ENCODE results near the gene ITSN2.
"Not testable (repeated sequence)": the region's sequence is repeated elsewhere in the genome, so short reads cannot be mapped to it uniquely, and the experiment has no call there.

The ITSN2 gene

GRCh38 chr2:24360050-24360962 is at the start of gene ITSN2:
ITSN2 (minus strand) TSS chr2:24360536; CDS start chr2:24328082, 32,454 bp downstream.
- peak; percentile 82 to 85 for DNase-seq

GRCh38 chr2:24409171-24409570 is 48.8 kb upstream of the ITSN2 start:
- no peak for DNase-seq

GRCh38 chr2:24408704-24409103 is 48.4 kb upstream of the ITSN2 start:
- not testable (repeated sequence) for DNase-seq

GRCh38 chr2:24404491-24404921 is 44.2 kb upstream of the ITSN2 start:
- no peak for DNase-seq

GRCh38 chr2:24403832-24404212 is 43.5 kb upstream of the ITSN2 start:
- no peak for DNase-seq

- DNase-seq, result no peak
These were observed 43.0 kb upstream of the ITSN2 start for GRCh38 chr2:24403168-24403831.

- no peak for DNase-seq
These were observed 42.1 kb upstream of the ITSN2 start for GRCh38 chr2:24402242-24403097.

GRCh38 chr2:24400207-24400907 is 40.0 kb upstream of the ITSN2 start:
- no peak for DNase-seq

- DNase-seq, result peak in 1 of 2 donors; percentile 2
These were observed 39.3 kb upstream of the ITSN2 start for GRCh38 chr2:24399434-24400206.

- DNase-seq, result no peak
These were observed 34.7 kb upstream of the ITSN2 start for GRCh38 chr2:24394998-24395397.

- no peak for DNase-seq
These were observed 32.3 kb upstream of the ITSN2 start for GRCh38 chr2:24392542-24393059.

- DNase-seq, result no peak
These were observed 25.0 kb upstream of the ITSN2 start for GRCh38 chr2:24385366-24385765.

- peak; percentile 49 to 80 for DNase-seq
These were observed 22.2 kb upstream of the ITSN2 start for GRCh38 chr2:24382363-24383073.

- no peak for DNase-seq
These were observed 20.5 kb upstream of the ITSN2 start for GRCh38 chr2:24380820-24381219.

GRCh38 chr2:24375349-24376087 is 15.2 kb upstream of the ITSN2 start:
- DNase-seq, result no peak

GRCh38 chr2:24374301-24374700 is 14.0 kb upstream of the ITSN2 start:
- no peak for DNase-seq

- no peak for DNase-seq
These were observed 11.7 kb upstream of the ITSN2 start for GRCh38 chr2:24372033-24372432.

- no peak for DNase-seq
These were observed 5.5 kb upstream of the ITSN2 start for GRCh38 chr2:24365826-24366225.

- peak; percentile 86 to 87 for DNase-seq
These were observed 4.7 kb upstream of the ITSN2 start for GRCh38 chr2:24365051-24365450.

GRCh38 chr2:24363301-24363700 is 3.0 kb upstream of the ITSN2 start:
- peak; percentile 54 to 58 for DNase-seq
